AG04450 (cell line): ENCODE measurements around the gene SLC6A19. TPM values are rescaled to one million over a fixed set of nuclear protein-coding genes. Genes with fewer than 3 reads are reported as not detected.
A peak's percentile ranks its signal among the peaks of the same experiment; 100 is the strongest.

Experiments used
- CTCF ChIA-PET: fragments of 300-600, 350-600 bp; formaldehyde crosslinking; extraction: SDS; loops from one replicate; lab custom pipeline; 2022; ENCODE audit warnings: antibody characterized with exemption, inconsistent platforms; lab: Charles Lee
- POLR2A ChIA-PET: fragments of 350-600 bp; formaldehyde crosslinking; extraction: SDS; loops from one replicate; lab custom pipeline; 2021; ENCODE audit warnings: antibody characterized with exemption, inconsistent platforms; lab: Yijun Ruan, JAX
- DNase-seq: peaks from one replicate; pipeline ENCODE4 v3.0.0-alpha.2; 2011; ENCODE audit warnings: low read depth, low spot score
- H3K27ac ChIP-seq: one replicate; pipeline ENCODE4 v1.5.1; 2012; ENCODE audit warnings: low read depth, low read length, control low read depth
- H3K27me3 ChIP-seq: one replicate; pipeline ENCODE4 v1.6.0; 2012; ENCODE audit warnings: low read length; ENCODE audit not compliant: control insufficient read depth, insufficient read depth
- H3K4me3 ChIP-seq: 2 replicates; pipeline ENCODE4 v1.5.1; 2011; ENCODE audit warnings: mild to moderate bottlenecking, low read depth, low read length, control low read depth
- H3K9me3 ChIP-seq: 2 replicates; pipeline ENCODE4 v1.5.1; 2012; ENCODE audit warnings: low read length; ENCODE audit not compliant: control insufficient read depth, insufficient read depth
- polyA plus RNA-seq: library from polyadenylated mRNA; depleted of rRNA; stranded (reverse); fragments of >200 nt; gene quantifications from 2 replicates; pipeline ENCODE4 v1.2.3, GENCODE V29; 2011
- TF ChIP-seq, protein P1 (sequence below): IDR thresholded peaks from 2 replicates; pipeline ENCODE4 v1.5.1; 2011; ENCODE audit warnings: low read depth, low read length, control low read depth, inconsistent platforms

The SLC6A19 gene
- polyA plus RNA-seq, 1 experiment: not detected

DNA sequence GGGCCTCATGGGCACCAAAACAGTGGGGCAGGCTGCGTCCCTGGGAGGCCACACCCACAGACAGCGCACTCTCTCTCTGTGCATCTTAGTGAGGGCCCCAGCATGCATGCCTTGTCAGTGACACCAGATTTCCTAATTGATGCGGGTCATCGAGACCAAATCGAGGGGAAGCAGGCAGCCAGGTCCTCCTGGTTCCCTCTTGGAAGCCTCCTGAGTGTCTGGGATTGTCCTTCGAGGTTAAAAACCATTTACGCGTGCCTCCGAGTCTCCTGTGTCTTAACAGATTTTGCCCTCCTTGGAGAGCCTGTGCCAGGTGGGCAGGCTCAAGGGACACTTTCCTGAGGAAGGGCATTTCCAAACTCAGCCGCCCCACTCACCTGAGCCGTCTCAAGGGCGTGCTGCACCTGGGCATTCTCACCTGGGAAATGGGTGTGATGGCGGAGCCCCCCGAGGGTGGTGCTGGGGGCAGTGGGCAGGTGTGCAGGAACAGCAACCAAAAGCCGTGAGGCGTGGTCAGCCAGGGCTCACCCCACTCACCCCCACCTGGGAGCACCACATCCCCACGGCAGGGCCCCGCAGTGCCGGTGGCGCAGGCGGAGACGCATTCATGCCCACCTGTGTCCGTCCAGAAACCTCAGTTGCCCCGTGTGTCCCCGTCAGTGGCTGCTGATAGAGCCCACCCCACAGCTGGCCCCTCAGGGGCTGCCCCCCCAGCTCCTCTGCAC is 2.7 kb downstream of the SLC6A19 start:
- TF ChIP-seq, protein P1, sequence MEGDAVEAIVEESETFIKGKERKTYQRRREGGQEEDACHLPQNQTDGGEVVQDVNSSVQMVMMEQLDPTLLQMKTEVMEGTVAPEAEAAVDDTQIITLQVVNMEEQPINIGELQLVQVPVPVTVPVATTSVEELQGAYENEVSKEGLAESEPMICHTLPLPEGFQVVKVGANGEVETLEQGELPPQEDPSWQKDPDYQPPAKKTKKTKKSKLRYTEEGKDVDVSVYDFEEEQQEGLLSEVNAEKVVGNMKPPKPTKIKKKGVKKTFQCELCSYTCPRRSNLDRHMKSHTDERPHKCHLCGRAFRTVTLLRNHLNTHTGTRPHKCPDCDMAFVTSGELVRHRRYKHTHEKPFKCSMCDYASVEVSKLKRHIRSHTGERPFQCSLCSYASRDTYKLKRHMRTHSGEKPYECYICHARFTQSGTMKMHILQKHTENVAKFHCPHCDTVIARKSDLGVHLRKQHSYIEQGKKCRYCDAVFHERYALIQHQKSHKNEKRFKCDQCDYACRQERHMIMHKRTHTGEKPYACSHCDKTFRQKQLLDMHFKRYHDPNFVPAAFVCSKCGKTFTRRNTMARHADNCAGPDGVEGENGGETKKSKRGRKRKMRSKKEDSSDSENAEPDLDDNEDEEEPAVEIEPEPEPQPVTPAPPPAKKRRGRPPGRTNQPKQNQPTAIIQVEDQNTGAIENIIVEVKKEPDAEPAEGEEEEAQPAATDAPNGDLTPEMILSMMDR: no peak
- Histone ChIP-seq H3K4me3 (no peak overlapping the region), H3K27ac (no peak overlapping the region), H3K27me3 (peaks cover 10% of the 10 kb centered on the region), H3K9me3 (peaks cover 4% of the 10 kb centered on the region; the same call in 1 of the 2 replicates)
- ChIA-PET POLR2A (no interaction called here), CTCF (interaction anchor here (0.8 to 1.1 kb wide), 2 partner anchors 270 to 441 kb away, joined by 3 to 4 read pairs; no protein-coding TSS in a partner anchor)
- DNase-seq: no peak

DNA sequence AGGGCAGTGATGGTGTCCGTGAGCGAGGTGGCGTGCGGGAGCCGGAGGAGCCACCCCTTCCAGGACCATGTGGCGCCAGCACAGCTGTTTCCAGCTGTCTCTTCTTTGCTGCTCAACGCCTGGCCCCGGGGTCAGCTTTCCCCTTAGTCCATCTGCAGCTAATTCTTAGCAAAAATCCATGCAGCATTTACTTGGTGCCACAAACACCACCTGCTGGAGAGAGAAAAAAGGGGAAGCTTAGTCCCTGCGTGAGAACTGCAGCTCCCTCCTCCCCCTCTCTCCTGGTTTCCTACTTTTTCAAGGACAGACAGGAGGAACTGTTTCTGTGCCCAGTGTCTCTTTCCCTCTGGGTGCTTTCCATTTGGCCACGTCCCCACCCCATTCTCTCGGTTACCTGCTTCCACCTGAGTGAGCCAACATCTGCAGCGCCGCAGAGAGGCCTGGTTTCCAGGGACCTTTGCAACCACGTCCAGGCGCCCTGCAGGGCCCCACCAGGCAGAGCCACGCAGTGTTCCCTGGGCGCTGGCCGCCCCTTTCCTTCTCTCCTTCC is 3.4 kb downstream of the SLC6A19 start:
- TF ChIP-seq, protein P1: peak; percentile 38
- Histone ChIP-seq H3K9me3 (peaks cover 4% of the 10 kb centered on the region; the same call in 1 of the 2 replicates), H3K27me3 (peaks cover 10% of the 10 kb centered on the region), H3K27ac (no peak overlapping the region), H3K4me3 (no peak overlapping the region)
- ChIA-PET POLR2A (no interaction called here), CTCF (interaction anchor here (0.8 to 1.1 kb wide), 2 partner anchors 270 to 440 kb away, joined by 3 to 4 read pairs; no protein-coding TSS in a partner anchor)
- DNase-seq: no peak

DNA sequence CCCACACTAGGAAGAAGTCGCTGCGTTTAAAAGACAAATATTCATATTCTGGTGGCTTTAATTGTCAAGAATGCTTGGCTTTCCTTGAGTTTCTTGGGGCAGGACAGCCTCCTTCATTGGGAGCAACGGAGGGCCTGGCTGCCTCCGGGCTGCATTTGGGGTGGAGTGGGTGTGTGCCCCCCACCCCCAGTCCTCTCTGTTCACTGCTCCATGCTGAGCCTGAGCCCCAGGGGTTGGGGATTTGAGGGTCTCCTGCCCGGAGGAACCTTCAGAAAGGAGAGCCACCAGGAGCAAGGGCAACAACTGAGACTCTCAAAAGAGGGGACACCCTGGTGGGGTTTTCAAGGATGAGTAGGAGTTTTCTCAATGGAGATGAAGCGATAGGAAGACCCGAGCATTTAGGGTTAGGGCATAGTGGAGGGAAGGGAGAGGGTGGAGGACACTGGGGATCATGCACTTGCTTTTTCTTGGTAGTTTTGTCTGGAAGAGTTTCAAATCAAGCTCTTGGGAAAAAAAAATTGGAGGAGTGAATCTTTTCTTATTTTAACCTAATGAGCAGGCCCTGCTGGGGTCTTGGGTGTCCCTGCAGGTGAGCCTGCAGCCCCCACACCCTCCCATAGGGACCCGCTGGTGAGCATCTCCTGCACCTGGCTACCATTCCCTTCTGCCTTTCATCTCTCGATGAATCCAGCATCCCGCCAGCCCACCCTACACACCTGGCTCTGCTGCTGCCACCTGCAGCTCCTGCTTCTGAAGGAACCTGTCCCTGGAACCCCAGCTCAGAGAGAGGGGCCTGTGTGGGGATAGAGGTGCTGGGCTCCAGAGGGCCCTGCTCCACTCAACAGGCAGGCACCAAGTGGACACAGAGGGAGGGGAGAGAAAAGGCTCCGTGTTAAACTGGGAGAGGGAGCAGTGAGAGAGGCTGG is 4.1 kb downstream of the SLC6A19 start:
- no peak overlapping the region for H3K4me3 ChIP-seq
- TF ChIP-seq, protein P1: no peak
- no peak for DNase-seq
- POLR2A ChIA-PET: no interaction called here
- peaks cover 10% of the 10 kb centered on the region for H3K27me3 ChIP-seq
- no peaks in the 10 kb centered on the region; the same call in 1 of the 2 replicates for H3K9me3 ChIP-seq
- H3K27ac ChIP-seq: no peak overlapping the region
- CTCF ChIA-PET: interaction anchor here (1.1 to 1.2 kb wide), 2 partner anchors 282 to 440 kb away, joined by 4 to 5 read pairs; no protein-coding TSS in a partner anchor

DNA sequence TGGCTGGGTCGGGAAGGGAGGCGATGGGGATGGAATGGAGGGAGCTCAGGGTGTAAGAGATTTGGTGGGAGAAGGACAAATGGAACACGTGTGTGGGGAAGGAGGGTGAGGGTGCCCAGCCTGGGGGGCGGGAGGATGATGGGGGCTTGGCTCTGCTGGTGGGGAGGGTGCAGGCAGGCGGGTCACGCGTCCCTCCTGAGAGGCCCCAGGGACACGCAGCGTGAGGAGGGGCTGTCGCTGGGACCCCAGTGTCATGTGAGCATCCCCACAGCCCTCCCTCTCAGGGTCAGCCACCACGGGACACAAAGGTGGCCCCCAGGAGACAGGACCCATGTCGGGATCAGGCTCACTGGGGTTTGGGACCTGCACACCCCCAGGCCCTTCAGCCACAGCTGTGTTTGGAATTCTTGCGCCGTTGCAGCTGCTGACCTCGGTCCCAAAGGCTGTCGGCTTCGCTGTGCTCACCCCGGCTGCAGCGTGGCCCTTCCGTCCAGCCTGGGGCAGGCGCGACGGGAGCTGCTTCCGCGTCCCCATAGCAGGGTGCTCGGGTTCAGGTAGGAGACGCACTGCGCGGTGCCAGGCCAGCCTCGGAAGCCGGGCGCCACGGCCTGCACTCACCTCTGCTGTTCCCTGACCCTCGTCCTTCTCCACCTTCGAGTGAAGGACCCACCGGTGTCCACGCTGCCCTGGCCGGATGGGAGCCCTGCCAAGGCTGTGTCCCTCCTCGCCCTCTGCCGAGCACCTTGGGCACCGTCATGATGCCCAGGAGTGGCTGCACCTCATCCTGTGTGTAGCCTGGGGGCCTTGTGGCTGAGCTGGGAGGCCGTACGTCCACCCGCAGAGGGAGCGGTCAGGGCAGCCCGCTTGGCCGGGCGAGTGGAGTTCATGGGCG is 5.4 kb downstream of the SLC6A19 start:
- Histone ChIP-seq H3K27ac (no peak overlapping the region), H3K4me3 (no peak overlapping the region), H3K9me3 (peaks cover 10% of the 10 kb centered on the region), H3K27me3 (peaks cover 10% of the 10 kb centered on the region)
- POLR2A ChIA-PET: no interaction called here
- CTCF ChIA-PET: interaction anchor here (1.2 kb wide), 1 partner anchor 283 kb away, joined by 5 read pairs; no protein-coding TSS in a partner anchor
- TF ChIP-seq, protein P1: no peak
- DNase-seq: no peak
